NCI-H1417 (cell line): Measurements from ENCODE around the gene LENEP.
A peak's percentile ranks its signal among the peaks of the same experiment; 100 is the strongest.

Experiments used
- DNase-seq, 3 experiments: peaks; one replicate each; lab custom pipeline; 2025; lab: John Stamatoyannopoulos, UW

Gene LENEP

GRCh38 chr1:155010211-155010918 lies 17.0 kb downstream of the LENEP start:
- no peak for DNase-seq

- no peak for DNase-seq
Observed at GRCh38 chr1:155011004-155011416, 17.6 kb downstream of the LENEP start.

DNA sequence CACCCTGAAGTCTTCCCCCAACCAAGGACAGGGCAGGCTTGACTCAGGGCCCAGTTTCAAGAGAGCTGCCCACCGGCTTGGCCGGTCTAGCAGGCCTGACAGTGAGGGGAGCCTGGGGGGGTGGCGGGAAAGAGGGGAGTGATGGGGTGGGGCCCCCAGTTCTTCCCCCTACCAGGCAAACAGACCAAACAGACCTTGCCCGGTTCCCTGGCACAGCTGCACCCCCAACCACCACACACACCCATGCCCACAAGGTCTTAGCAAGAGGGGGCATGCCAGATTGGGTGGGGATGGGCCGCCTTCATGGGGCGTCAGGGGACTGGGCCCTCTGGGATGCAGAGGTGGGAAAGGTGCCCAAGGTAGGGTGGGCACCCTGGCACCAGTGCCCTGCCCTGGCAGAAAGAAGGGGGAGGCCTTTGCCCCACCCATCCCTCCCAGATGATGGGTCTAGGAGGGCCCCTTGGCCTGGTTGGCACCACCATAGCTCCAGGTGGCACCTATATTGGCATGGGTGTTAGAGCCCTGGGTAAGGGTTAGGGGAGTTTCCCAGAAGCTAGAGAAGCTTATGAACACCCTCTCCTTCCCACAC lies 18.1 kb downstream of the LENEP start:
- DNase-seq, result no peak

DNA sequence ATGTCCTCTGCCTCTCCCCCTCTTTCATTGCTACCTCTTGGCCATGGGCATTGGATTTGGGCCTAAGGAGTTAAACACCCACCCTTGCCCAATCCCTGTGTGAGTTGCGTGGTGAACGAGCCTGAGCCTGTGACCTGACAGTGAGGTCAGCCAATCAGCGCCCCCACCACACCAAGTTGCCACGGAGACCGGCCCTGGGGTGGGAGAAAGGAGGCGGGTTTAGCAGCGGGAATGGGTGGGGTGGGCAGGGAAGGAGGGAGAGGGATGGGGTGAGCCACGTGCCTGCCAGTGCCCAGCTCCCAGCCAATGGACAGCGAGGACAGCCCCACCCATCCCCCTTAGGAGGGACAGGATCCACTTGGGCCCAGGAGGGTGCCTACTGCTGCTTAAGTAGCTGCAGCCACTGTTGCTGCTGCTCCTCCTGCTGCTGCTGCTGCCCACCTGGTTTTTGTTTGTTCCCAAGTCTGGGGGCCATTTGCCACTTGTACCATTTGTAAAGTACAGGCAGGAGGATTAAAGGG lies 18.7 kb downstream of the LENEP start:
- DNase-seq, result peak; percentile 94 to 98 (median 96)

GRCh38 chr1:155012776-155013602 lies 19.6 kb downstream of the LENEP start:
- DNase-seq, result no peak

GRCh38 chr1:155013632-155014031 lies 20.2 kb downstream of the LENEP start:
- no peak for DNase-seq

DNA sequence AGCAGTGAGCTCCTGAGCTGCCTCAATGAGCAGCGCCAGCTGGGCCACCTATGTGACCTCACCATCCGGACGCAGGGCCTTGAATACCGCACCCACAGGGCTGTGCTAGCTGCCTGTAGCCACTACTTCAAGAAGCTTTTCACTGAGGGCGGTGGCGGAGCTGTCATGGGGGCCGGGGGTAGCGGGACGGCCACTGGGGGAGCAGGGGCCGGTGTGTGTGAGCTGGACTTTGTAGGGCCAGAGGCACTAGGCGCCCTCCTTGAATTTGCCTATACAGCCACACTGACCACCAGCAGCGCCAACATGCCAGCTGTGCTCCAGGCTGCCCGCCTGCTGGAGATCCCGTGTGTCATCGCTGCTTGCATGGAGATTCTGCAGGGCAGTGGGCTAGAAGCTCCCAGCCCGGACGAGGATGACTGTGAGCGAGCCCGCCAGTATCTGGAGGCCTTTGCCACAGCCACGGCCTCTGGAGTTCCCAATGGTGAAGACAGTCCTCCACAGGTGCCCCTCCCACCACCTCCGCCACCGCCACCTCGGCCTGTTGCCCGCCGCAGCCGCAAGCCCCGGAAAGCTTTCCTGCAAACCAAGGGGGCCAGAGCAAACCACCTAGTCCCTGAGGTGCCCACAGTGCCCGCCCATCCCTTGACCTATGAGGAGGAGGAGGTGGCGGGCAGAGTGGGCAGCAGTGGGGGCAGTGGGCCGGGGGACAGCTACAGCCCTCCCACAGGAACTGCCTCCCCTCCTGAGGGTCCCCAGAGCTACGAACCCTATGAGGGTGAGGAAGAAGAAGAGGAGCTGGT lies 21.5 kb downstream of the LENEP start:
- DNase-seq, result no peak

DNA sequence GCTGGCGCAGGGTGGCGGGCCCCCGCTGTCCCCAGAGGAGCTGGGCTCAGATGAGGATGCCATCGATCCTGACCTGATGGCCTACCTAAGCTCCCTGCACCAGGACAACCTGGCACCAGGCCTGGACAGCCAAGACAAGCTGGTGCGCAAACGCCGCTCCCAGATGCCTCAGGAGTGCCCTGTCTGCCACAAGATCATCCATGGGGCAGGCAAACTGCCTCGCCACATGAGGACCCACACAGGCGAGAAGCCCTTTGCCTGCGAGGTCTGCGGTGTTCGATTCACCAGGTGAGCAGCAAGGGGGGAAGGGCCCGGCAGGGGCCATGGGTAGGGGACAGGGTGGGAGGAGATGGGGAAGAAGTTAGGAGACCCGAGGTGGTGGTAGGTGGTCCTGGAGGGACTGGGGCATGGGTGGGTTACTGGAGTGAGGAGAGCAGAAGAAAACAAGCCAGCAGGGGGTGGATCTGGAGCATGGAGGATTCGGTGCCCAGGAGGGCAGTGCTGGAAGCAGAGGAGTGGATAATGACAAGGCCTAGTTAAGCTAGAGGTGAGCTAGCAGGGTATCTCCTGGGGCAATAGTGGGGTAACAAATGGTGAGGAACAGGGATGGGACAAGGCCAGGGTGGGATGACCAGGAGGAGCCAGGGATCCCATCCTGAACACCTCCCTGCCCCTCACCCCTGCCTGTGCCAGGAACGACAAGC lies 22.3 kb downstream of the LENEP start:
- no peak for DNase-seq

- no peak for DNase-seq
Observed at GRCh38 chr1:155016231-155016831, 22.9 kb downstream of the LENEP start.

DNA sequence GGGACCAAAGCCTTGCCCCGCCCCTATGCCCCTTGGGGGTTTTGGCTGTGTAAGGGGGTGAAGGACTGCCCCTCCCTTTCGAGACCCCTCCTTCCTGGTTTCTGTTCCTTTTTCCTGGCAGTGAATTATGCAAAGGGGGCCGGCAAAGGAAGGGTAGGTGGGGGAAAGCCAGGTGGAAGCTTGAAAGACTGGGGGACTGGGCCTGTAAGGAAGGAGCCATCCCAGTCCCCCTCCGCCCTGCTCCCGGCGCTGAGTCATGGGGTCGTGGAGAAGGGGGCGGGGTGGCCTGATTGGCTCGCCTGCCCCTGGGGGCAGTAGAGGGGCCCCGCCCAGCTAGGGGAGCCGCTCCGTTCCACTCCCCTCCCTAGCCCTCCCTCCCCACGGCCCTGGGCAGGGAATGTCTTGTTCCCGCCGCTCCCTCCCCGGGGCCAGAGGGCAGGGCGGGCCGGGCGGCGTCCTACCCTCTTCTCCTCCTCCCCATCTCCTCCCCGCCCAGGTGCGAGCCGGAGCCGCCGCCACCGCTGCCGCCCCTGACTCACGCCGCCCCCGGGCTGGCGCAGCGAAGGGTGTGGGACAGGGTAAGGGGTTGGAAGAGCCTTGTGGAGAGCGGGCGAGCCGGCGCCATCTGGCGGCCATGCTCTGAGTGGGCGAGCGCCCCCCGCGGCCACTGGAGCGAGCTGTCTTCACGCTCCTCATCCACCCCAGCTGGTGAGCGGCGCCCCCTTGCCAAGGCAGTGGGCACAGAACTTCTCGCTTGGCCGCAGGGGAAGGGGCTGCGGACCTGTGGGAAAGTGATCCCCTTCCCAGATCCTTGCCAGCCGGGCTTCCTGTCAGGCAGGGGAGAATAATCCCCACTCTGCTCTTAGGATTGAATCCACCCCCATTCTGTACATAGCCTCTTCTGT lies 23.9 kb downstream of the LENEP start:
- DNase-seq, result peak; percentile 38 to 89 (median 65)

DNA sequence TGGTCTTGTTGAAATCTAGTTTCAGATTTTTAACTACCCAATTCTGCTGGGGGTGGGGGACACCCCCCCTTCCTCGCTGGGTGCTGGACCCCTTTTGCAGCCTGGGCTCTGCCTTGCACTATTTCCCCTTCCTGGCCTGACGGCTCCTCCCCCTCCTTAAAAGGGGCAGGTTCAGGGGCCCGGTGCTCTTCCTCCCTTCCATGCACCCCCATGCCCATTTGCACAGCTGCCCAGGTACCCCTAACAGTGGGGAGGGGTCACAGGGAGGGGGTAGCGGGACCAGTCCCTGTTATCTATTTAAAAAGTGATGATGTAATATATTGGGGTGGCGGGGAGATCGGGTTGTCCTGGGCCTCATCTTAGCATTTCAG lies 24.5 kb downstream of the LENEP start:
- no peak for DNase-seq

DNA sequence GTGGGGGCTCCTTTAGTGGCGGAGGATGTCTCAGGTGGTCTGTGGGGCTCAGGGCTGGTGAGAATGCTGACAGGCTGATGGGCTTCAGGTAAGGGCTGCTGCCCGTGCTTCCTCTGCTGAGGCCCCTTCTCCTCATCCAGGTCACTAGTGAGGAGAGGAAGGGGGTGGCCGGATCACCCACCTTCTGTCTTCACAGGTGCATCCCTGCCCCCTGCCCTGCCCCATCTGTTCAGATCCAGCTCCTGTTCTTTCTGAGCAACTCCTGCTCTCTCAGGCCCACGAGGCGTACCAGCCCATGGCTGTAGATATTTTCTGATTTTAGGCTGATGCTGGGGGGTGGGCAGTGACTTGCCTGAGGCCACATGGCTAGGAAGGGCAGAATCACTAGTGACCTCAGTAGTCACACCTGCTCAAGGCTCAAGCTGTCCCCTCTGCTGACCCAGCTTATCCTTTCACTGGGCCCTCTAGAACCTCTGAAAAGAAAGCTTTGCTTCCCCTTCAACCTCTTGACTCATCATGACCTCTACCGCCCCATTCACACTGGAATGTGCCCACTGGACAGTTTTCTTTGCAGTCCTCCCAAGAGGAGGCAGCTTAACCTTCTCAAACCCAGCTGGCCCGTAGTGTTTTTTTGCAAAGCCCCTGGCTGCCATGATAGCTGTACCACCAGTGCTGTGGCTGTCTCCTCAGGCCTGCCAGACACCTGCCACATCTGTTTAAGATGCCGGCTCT lies 25.4 kb downstream of the LENEP start:
- no peak for DNase-seq

DNA sequence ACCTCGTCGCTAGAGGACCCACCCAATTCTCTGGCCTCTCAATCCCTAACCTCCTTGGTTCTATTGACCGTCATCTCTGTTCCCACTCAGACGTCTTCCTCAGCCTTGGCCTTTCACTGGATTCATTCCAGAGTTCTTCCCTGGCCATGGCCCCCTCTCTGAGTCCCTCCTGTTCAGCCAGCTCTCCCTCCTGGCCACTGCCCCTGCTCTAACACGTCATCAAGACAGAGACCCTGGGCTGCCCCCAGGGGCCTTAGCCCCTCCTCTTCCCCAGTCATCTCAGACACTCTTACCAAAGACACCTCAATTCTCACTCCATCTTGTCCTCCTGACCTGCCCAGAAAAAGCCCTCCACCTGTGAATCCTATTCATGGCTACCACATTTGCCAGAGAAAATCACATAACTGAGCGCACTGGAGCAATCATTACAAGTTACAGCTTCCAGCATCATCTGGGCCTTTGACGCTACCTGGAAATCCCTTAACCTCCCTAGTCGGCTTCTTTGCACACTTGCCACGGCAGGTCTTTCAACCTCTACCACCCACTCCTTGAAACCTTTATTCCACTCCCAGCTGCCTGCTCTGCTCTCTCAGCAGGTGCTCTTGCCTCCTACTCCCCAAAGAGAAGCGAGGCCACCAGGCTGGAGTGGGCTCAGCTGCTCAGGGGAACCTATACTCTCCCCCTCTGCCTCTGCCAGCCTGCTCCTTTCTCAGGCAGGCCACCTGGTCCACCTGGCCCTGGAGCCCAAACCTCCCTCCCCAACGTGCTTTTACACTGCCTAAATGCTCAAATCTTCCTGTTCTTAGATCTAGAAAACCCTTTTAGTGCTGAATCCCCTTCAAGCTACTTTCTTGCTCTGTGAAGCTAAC lies 26.2 kb downstream of the LENEP start:
- peak in 1 of 3 experiments; percentile 47 for DNase-seq

DNA sequence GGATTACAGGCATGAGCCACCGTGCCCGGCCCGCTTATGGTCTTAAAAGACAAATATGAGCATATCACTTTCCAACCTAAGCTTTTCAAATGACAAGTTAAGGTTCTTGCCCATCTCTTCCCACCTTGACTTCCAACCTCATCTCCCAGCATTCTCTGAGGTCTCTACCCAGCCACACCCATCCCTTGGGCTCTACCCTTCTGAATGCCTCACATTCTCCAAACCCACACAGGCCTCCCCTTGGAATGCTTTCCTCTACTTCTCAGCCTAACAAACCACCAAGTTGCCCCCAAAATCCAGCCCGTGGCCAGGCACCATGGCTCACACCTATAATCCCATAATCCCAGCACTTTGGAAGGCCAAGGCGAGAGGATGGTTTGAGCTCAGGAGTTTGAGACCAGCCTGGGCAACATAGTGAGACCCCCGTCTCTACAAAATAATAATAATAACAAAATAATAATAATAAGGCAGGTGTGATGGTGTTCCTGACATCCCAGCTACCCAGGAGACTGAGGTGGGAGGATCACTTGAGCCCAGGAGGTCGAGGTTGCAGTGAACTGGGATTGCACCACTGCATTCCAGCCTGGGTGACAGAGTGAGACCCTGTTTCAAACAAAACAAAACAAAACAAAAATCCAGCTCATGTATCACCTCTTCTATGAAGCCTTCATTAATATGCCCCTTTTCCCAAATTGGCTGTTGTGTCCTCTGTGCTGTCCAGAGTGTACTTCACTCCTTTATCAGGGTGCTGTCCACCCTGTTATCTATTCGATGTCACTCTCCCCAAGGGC lies 28.9 kb downstream of the LENEP start:
- no peak for DNase-seq

DNA sequence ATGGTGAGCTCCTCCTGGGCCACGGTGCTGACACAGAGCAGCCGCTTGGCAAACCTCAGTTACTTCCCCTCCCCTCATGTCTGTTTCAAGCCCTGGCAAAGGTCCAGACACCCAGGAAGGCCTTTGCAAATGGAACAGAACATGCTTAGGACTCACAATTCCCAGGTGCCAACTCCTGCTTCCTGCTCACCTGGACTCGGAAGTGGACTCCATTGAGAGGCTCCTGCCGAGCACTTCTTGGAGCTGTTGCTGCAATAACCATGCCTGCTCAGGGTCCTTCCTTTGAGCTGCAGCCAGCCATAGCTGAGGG lies 29.5 kb downstream of the LENEP start:
- peak in 2 of 3 experiments; percentile 48 to 70 for DNase-seq

DNA sequence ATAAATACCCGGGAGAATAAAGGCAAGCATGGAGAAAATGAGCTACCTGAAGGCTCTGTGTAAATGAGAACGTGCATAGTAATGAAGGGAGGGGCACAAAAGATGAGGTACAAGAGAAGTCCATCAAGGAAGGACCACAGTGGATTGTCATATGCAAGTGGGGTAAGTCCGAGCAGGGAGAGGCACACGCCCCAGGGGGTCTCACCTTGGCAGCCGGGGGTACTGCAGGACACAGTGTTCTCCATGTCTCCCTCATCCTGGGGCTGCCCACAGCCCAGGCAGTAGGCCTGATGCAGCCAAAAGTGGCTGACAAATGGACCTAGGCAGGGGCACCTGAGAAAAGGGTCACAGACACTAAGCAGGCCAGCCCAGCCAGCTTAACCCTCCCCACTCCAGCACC lies 30.2 kb downstream of the LENEP start:
- no peak for DNase-seq

DNA sequence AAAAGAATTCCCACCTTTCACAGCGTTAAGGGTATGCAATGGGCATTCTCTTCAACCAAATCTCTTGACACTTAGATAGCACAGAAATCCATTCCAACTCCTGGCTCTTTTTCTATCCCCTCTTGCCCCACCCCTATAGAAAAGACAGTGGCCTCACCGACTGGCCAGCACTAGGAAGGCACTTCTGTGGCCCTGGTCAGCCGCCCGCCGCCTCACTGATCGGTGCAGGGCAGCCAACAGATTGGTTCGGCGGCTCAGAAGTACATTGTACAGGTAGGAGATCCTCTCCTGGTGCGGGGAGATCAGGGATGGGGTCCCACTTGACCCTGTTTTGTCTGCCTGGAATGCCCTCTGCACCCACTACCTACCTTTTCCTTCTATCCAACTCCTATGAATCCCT lies 30.9 kb downstream of the LENEP start:
- no peak for DNase-seq

- no peak for DNase-seq
Observed at GRCh38 chr1:155026154-155026553, 32.8 kb downstream of the LENEP start.
